Superior temporal gyrus (tissue), 1 donor: ENCODE results near the gene SNX4.
"Not testable (repeated sequence)": the region's sequence is repeated elsewhere in the genome, so short reads cannot be mapped to it uniquely, and the experiment has no call there.

Source experiments
- DNase-seq: peaks from one replicate; pipeline ENCODE4 v3.0.0-alpha.2; 2016; ENCODE audit errors: extremely low spot score

The SNX4 gene

GRCh38 chr3:125462722-125463299, 57.2 kb downstream of the SNX4 start:
- no peak for DNase-seq

DNA sequence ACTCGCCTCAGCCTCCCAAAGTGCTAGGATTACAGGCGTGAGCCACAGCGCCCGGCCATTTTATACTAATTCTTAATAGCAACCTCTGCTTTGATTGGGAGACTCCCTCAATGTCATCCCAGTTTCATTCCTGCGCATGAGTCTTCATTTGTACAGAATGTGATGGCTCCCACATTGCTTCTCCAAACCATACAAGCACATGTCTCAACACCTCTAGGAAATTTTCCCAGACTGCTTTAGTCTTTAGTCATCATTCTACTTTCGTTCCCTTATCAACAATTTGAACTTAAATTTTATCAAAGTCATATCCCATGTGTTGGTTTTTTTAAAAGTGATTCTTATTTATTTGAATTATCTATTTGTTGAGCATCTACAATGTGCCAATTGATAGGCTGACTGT, 58.1 kb downstream of the SNX4 start:
- DNase-seq: no peak

GRCh38 chr3:125460233-125460632, 59.8 kb downstream of the SNX4 start:
- DNase-seq: no peak

- DNase-seq: no peak
Measured at GRCh38 chr3:125443923-125444322, 76.1 kb downstream of the SNX4 start.

DNA sequence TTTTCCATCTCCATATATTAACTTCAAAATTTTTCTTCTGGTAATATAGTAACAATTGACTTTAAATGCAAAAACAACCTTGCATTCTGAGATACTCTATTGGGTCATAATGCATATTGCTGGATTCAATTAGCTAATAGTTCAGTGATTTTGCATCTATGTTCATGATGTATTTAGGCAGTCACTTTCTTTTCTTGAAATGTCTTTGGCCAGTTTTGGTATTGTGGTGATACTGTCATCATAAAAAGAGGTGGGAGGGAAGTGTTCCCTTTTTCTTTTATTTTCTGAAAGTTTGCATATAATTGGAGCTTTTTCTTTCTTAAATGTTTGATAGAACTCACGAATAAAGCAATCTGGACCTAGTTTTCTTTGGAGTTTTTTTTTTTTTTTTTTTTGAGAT, 77.5 kb downstream of the SNX4 start:
- DNase-seq: no peak

DNA sequence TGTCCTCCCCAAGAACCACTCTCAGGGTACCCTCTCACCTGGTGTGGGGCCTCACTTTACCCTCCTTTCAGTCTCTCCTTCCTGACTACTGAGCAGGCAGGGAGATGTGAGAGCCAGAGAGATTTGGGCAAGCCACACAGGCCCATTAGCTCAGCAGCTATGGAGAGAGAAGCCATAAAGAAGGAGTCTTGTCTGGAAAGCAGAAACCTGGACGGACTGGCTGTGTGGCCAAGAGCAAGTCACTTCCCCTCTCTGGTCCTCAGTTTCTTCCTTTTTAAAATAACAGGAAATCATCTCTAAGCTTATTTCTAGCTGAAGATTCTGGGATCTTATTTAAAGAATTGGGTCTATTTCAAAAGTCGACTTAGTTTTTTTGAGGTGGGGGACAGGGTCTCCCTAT, 79.0 kb downstream of the SNX4 start:
- DNase-seq: no peak

- no peak for DNase-seq
Measured at GRCh38 chr3:125440559-125440955, 79.4 kb downstream of the SNX4 start.

DNA sequence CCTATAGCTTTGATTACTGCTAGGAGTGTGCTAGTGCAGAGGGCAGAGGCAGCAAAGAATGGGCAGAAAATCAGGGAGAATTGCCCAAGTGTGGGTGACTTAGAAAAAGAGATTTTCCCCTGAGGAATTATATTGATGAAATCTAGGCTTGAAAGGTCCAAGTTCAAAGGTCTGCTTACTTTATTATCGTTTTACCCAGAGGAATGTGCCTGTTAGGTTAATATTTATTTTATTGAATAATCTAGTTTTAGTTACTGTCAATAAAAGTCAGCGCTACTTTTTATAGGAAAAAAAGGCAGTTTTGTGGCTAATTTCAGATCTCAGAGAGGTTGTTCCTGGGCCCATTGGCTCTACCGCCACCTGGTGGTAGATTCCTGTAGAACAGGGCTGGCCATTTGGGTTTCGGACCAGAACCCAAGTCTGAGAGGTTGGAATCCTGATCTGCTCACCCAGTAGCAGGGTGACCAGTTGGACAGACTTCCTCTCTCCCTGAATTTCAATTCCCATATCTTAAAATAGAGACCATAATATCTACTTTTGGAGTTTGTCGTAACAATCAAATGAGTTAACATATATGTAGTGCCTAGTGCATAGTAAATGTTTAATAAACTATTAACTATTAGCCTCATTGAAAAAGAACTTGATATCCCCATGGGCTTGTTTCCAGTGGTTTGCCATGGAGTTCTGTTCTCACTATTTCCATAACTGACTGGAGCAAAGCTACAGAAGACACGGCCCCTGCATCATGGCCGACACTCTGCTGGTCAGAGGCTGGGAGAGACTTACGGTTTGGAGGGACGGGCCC, 82.2 kb downstream of the SNX4 start:
- peak; percentile 88 for DNase-seq

- no peak for DNase-seq
Measured at GRCh38 chr3:125436921-125437320, 83.1 kb downstream of the SNX4 start.

- no peak for DNase-seq
Measured at GRCh38 chr3:125435231-125435630, 84.8 kb downstream of the SNX4 start.

DNA sequence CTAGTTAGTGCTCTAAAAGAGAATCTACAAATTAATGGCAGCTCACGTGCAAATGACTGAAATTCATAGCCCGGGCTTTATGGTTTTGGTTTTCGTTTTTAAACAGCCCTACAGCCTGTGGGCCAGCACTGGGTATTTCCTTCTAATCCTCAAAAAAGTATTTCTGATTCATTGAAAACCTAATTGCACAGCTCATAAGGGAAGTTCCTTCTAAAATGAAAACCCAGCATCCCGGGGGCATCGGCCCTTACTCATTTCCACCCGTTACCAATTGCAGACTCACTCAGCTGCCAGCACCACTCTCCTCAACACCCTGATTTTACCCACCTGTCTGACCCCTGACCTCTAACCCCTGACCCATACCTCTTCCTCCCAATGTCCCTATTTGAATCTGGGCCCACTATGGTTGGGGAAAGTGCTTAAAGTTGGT, 85.4 kb downstream of the SNX4 start:
- no peak for DNase-seq

DNA sequence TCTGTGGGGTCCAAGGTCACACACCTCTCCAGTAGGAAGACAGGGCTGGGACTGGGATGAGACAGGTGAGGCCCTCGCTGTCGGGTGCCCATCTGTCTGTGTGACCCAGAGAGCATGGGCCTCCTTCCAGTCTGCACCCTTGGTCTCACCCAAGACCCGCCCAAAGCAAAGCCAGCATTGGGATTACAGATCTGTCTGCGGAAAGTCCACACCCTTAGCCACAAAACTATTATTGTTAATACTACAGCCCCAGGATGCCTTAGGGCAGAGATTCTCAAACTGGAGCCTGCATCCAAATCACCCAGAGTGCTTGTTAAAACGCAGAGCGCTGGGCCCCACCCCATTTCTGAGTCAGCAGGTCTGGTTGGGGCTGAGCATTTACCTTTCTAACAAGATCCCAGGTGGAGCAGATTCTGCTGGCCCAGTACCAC, 86.4 kb downstream of the SNX4 start:
- DNase-seq: no peak

GRCh38 chr3:125433091-125433534, 86.9 kb downstream of the SNX4 start:
- no peak for DNase-seq

- DNase-seq: no peak
Measured at GRCh38 chr3:125431912-125432790, 87.9 kb downstream of the SNX4 start.

DNA sequence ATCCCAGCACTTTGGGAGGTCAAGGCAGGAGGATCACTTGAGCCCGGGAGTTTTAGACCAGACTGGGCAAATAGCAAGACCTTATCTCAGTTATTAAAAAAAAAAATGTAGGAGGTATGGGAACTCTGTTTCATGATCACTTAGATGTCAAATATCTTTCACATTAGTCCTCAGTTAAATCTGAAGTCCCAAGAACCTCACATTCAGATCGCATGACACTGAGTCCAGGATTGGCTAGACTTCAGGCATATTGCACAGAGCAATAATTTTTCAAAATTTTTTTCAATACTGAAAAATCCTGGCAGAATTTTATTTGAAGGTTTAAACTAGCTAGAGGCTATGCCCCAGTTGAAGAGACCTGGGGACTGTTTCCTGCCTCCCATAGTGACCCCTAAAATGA, 88.6 kb downstream of the SNX4 start:
- no peak for DNase-seq

DNA sequence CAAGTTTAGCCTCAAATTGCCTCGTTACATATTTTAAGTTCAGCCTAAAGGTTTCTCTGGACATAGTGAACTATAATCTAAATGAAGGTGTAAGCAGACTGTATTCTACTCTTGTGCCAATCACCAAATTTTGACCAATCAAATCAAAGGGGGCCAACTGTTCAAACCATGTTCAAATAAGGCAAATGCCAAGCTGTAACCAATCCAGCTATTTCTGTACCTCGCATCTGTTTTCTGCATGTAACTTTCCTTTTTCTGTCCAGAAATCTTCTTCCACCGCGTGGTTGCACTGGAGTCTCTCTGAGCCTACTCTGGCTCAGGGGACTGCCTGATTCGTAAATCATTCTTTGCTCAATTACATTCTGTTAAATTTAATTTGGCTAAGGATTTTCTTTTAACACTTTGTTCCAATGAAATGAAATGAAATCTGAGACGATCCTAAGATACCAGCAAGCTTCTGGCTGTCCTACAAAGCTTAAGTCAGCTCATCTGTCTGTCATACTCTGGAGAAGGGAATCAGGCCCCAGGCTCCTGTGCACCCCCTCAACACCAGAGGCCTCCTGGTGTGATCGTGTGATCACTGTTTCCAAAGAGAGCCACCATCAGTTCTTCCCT, 91.7 kb downstream of the SNX4 start:
- peak; percentile 33 for DNase-seq

DNA sequence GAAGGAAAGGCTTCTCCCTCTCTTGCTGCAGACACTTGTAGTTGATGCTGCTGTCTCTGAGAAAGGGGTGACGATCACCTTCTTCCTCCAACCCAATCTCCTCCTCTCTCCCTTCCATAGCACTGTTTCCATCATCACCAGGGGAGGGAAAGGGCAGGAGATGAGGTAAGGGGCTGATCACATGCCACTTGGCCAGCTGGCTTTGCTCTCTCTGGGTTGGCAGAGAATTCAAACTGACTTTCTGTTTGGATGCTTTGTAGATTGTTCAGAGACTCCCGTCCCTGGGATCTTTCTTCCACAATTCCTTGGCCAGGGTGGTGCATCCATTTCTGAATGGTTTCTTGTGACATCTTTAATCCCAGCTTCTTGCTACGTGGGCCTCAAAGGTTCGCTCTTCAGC, 101.7 kb downstream of the SNX4 start:
- peak; percentile 57 for DNase-seq

GRCh38 chr3:125416235-125416634, 103.8 kb downstream of the SNX4 start:
- no peak for DNase-seq

- DNase-seq: no peak
Measured at GRCh38 chr3:125414669-125415068, 105.3 kb downstream of the SNX4 start.

GRCh38 chr3:125410922-125411321, 109.1 kb downstream of the SNX4 start:
- no peak for DNase-seq

GRCh38 chr3:125406070-125406469, 113.9 kb downstream of the SNX4 start:
- no peak for DNase-seq

DNA sequence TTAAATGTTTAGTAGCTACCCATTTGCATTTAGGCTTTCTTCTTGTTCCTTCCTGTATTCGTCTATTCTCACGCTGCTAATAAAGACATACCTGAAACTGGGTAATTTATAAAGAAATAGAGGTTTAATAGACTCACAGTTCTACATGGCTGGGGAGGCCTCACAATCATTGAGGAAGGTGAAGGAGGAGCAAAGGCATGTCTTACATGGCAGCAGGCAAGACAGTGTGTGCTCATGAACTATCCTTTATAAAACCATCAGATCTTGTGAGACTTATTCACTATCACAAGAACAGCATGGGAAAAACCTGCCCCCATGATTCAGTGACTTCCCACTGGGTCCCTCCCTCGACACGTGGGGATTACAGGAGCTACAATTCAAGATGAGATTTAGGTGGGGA, 114.5 kb downstream of the SNX4 start:
- DNase-seq: not testable (repeated sequence)
